Measurements from ENCODE around the gene CDH23. TPM values are rescaled to one million over a fixed set of nuclear protein-coding genes. Genes with fewer than 3 reads are reported as not detected.

CDH23 gene
- total RNA-seq, 1 donor from 2014 or later: 5.1 TPM

DNA sequence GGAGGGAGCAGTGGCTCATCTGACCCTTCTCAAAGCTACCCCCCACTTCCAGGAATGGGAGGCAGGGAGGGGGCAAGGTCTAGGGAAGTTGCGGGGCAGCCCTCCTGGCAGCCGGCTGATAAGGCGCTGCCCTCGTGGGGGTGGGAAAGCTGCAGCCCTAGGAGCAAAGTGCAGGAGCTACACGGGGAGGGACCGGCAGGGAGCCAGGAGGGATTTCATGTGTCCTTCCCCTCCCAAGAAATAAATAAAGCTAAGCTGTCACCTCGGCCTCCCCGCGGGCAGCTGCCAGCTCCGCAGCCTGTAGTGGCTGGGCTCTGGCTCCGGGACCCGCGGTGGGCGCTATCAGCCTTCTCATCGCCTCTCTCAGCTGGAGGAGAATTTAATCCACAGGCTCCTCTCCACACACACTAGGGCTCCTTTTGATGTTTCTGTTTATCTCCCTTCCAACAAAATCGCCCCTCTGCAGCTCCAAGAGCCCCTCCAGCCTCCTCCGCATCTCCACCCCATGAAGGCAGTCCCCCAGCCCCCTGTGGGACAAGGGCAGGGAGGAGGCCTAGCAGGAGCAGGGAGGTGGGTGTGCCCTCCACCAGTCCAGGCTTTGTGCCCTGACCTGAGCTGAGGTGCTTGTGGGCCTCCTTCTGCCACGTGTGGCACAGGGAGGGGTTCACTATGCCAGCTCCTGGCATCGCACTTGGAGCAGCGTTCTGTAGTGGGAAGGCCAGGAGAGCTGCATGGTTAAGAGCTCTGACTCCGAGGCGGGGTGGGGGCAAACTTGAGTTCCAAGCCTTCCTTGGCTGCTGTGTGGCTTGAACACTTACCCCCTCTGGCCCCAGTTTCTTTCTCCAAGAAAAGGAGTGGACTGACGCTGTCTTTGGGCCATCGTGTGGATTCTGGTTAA, 242.4 kb downstream of the CDH23 start:
- DNase-seq (ENCODE audit: low spot score): peak; percentile 80

DNA sequence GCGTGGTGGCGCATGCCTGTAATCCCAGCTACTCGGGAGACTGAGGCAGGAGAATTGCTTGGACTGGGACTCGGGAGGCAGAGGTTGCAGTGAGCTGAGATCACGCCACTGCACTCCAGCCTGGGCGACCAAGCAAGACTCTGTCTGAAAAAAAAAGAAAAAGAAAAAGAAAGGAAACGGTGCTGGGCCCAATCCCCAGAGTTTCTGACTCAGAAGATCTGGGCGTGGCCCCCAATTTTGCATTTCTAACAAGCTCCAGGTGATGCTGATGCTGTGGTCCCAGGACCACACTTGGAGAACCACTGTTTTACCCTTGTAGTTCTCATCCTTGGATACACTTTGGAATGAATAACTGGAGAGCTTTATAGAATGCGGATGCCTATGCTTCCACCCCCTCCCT, 243.9 kb downstream of the CDH23 start:
- DNase-seq (ENCODE audit: low spot score): no peak

DNA sequence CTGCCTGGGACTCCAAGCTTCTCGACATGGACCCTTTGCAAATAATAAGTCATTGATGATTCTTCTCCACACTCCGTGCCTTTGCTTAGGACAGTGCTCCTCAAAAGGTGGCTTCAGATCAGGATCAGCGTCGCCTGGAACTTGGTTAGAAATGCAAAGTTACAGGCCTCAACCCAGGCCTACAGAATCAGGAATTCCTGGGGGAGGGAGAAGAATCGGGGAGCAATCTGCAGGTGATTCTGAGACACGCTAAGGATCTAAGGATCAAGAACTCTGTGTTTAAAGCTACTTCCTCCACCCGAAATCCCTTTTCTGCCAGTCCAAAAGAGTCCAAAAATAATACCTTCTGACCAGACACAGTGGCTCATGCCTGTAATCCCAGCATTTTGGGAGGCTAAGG, 244.7 kb downstream of the CDH23 start:
- DNase-seq (ENCODE audit: low spot score): no peak

DNA sequence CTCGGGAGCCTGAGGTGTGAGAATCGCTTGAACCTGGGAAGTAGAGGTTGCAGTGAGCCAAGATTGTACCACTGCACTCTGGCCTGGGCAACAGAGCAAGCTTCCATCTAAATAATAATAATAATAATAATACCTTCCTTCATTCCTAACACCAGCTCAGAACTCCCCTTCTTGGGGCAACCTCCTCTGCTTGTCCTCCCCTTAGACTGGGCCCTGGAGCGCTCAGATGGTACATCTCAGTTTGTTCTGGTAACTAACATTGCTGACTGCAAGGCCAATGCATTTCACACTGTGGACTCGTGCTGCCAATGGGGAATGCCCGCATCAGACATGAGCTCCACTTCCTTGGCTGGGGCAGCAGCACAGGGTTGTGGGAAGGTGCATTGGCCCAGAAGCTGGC, 245.3 kb downstream of the CDH23 start:
- no peak for DNase-seq (ENCODE audit: low spot score)

DNA sequence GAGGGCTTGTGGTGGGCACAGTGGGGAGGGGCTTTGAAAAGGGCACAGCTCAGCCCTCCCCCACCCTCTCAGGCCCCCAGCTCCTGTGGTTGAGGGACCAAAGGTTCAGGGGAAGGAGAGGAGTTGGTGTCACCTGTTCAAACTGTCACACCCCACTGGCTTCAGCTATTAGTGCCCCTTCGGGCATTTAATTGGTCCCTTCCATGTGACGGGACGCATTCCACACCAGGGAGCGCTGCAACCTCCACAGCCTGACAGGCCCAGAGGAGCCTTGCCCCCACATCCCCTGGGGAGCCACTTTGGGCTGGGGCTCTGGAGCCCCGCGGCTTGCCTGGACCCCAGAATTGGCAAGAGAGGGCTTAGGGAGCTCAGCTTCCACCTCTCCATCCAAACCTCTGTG, 247.2 kb downstream of the CDH23 start:
- no peak for DNase-seq (ENCODE audit: low spot score)

DNA sequence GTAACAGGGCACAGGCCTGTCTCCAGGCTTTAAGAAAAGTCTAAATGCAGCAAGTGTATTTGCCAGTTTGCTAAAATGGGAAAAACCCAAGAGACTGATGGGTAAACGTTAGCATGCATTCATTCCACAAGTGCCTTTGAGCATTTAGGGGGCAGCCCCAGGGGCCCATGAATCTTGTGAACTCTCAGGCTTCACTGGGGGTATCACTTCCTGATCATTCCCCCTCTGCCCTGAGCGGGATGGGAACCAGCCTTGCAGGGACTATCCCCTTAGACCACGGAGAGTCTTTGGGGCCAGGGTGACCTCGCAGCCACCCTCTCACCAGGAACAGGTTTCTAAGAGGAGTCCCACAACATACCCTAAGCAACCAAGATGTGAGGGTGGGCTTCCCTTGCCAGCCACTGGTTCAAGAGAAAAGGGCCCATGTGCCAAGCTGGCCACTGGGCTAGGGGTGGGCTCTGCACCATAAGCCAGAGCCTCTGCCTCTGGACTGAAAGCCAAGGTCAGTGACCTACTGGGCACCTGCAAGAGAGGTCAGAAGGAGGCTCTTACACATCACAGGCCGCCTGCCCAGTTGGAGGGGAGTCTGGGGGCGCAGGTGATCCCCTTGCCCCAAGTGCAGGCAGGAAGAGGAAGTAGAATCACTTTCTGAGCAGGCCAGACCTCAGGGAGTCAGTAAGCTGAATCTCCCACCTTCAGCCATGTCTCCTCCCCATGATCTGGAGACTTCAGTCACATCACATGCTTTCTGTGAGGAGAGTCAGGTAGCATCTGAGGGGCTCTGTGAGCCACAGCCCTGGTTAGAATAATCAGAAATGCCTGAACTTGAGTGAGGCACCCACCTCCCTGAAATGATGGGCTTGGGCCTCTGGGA, 247.8 kb downstream of the CDH23 start:
- no peak for DNase-seq (ENCODE audit: low spot score)

DNA sequence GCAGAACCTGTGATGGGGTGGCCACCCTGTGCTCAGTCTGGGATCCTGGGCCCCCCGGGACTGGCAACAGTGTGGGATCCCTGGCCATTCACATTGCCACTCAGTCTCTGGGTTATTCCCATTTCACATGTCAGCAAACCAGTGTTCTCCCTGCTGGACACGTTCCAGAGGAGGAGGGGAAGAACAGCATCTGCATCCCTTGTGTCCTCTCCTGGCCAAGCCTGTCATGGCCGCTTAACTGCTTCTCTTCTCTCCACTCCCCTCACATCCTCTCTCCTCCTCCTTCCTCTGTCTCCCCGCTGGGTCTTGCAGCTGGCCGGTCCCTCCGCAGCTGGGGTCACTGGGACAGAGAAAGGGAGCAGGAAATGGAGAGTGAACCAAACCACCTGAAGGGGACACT, 248.5 kb downstream of the CDH23 start:
- DNase-seq (ENCODE audit: low spot score): no peak

DNA sequence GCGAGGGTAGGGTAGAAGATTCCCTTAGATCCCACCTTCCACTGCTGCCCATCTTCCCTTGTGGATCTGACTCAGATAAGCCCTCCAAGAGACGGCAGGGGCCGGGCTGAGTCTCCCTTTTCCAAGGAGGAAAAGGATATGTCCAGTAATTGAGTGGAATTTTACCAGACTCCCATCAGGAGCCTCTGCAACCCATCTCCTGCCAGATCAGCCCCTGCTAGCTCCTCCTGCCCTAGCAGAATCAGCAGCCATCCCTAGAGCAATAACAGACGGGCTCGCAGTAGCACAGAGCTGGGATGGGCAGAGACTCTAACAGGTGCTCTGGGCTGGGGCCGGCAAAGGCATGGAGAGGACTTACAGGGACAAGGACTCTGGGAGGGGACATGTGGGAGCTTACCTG, 249.3 kb downstream of the CDH23 start:
- no peak for DNase-seq (ENCODE audit: low spot score)

DNA sequence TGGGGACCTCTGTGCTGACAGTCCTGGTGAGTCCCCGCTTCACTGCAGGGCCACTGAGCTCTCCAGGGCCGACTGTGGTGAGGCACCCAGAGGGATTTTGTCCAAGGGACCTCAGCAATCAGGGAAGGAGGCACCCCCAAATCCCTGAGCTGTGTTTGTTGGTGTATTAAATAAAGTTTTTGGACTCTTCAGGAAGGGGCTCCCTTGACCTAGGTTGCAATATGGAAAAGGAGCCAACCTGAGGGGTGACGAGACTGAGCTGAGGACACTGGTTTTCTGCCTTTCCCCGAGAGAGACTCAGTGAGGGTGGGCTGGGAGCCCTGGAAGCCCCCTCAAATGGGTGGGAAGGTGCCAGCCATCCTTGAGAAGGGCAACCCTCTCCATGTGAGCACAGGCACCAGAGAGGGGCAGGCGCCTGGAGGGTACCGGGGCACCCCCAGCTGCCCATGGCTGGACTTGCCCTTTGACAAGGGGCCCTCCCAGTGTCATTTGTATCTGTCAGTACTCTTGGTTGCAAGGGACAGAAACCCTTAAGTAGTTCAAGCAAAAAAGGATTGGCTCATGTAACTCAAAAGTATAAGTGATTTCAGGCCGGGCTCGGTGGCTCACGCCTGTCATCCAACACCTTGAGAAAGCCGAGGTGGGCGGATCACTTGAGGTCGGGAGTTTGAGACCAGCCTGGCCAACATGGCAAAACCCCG, 250.0 kb downstream of the CDH23 start:
- no peak for DNase-seq (ENCODE audit: low spot score)

DNA sequence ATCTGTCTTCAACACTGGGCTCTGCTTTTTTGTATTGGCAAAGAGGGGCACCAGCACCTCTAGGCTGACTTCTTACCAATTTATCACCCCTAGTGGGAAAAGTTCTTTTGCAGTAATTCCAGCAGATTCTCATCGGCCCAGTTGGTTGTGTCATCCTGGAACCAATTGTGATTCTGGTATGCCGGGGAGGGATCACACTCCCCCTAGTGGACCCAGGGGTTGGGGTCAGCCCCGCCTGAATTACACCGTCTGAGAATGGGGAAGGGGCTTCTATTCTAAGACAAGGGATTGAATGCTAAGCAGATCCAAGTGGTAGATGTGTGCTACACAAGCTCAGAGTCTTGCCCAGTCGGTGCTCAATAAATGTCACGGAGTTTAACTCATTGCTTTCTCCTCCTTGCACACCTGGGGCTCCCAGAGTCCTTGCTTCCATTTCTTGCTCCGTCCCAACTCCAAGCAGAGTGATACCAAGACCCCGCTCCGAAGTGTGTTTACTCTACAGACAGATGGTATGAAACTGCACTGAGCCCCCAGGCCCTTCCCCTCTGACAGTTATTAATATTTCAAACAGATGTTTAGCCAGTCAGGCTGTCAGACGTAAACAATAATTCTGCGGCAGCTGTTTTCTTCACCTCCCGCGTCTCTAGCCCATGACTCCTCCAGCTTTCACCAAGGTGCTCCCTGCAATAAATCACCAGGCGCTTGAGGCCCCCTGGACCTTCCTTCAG, 251.0 kb downstream of the CDH23 start:
- no peak for DNase-seq (ENCODE audit: low spot score)

DNA sequence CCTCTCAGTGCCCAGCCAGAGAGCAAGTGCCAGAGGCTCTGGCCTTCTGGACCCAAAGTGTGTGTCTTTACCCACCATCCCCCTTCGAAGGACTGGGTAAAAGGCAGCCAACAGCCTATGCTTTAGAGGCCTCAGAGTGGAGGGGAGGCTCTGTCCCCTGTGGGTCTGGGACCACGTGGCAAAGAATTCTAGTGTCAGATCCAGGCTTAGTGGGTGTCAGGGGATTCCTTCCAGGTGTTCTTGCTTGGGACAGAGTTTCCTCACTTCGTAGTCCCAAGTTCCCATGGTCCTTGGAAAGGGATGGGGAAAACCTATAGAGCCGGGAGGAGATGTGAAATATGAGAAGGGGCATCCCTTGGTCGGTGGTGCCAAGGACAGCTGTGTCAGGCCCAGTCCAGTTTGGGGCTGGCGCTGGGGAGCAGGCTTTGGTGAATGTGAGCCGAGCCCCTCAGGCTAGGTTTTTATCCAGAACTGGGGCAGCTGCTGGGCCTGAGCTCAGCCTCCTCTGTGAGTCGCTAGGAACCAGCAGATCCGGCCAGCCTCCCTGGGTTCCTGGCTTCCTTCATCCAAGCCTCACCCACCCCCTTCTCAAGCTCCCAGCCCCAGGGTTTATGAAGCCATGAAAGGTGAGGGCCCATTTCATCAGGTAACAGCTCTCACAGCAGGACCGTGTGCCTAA, 251.7 kb downstream of the CDH23 start:
- DNase-seq (ENCODE audit: low spot score): no peak

DNA sequence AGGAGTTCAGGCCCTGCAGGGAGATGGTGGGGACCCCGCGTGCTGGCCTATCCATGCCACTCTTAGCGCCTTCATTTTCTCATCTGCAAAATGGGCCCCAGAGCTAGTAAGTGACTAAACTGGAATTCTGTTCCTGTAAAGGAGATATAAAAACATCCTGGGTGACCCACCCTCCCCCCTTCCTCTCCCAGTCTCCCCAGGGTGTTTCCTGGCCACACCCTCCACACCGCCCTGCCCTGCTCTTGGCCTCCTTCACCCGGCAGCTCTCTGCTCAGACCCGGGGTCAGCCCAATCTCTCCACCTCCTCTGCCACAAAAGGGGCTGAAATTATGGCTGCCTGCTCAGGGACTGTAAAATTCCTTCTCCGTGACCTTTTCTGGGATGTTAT, 252.2 kb downstream of the CDH23 start:
- no peak for DNase-seq (ENCODE audit: low spot score)

DNA sequence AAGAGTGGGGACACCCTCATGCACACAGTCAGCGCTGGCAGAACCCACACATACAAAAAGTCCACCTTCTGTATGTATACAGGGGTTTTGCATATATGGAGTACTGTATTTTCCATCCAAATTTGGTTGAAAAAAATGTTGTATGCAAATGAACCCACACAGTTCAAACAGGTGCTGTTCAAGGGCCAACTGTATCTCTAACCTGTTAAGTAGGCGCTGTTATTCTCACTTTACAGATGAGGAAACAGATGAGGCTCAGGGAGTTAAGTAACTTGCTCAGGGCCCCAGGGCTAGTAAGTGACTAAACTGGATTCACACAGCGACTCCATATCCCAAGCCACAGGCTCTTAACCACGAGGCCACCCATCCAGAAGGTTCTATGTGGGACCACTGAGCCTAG, 252.9 kb downstream of the CDH23 start:
- DNase-seq (ENCODE audit: low spot score): no peak

DNA sequence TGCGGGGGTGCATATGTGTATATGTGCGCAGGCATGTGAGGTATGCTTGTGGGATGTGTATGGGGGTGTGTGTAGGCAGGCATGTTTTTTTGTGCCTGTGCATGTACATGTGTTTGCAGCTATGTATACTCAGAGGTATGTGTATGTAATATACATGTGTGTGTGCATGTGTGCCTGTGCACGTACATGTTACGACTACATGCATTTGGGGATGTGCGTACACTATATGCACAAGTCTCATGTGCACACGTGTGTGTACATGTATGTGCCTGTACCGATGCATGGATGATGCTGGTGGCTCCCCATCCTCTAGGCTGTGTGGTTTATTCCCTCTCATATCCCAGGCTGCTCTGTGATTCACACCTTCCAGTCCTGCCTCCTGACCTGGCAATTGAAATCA, 253.7 kb downstream of the CDH23 start:
- no peak for DNase-seq (ENCODE audit: low spot score)

DNA sequence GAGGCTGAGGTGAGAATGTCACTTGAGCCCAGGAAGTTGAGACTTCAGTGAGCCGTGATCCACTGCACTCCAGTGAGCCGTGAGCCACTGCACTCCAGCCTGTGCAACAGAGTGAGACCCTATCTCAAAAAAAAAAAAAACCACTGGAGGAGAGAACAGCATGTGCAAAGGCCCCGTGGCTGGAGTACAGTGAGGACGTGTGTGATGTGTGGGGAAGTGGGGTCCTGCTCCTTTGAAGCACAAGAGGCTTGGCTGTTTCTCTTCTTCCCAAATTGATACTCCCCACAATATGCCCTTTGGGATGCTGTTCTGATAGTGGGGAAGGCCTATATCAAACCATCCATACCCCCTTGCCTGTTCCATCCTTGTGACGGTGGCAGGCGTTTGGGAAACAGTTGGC, 254.7 kb downstream of the CDH23 start:
- DNase-seq (ENCODE audit: low spot score): no peak

DNA sequence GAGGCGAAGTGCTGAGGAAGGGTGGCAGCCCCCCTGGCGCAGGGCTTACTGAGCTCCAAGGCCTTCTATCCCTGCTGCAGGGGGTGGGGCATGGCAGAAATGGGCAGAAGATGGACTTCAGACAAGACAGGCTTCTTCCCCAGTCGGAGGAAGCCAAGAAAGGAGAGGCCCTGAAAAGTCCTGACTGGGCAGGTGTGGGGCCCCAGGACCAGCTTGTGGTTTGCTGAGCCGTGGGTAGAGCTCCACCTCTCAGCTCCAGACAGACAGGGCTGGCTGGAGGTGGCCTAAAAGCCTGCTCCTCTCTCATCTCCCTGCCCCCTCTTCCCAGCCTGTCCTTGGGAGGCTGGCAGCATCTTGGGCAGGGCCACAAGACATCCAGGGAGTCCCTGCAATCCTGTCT, 255.2 kb downstream of the CDH23 start:
- DNase-seq (ENCODE audit: low spot score): no peak

DNA sequence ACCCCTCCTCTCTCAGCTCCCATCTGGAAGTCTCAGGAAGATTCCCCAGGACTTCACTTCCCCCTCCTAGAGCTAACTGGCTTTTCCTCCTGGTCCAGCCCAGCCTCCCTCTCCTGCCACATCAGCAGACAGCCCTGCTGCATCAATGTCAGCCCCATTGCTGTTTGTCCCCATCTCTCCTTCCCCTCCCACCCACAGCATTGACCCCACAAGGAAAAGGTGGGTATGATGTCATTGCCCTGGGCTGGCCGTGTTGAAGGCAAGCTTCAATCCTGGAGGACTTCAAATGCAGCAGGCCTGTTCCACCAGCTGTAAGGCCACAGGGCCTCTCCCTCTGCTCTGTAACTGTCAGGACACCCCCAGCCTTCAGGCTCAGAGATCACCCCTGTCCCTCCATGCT, 256.3 kb downstream of the CDH23 start:
- DNase-seq (ENCODE audit: low spot score): no peak

DNA sequence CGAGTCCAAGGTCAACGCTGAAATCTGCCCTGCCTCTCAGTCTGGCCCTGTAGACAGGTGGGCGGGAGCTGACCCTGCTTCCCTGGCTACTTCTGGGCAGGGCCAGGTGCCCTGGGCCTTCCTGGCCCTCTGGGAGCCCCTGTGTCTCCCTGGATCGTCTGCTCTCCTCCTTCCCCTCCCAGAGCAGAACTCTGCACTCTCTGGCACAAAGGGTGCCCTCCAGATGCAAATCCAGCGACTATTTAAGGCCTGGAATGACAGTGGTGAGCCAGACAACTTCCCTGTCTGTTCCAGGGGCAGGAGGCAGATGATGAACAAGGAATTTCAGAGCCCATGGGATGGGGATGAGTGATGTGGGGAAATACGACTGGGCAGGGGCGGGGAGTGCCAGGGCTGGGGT, 259.5 kb downstream of the CDH23 start:
- DNase-seq (ENCODE audit: low spot score): no peak

DNA sequence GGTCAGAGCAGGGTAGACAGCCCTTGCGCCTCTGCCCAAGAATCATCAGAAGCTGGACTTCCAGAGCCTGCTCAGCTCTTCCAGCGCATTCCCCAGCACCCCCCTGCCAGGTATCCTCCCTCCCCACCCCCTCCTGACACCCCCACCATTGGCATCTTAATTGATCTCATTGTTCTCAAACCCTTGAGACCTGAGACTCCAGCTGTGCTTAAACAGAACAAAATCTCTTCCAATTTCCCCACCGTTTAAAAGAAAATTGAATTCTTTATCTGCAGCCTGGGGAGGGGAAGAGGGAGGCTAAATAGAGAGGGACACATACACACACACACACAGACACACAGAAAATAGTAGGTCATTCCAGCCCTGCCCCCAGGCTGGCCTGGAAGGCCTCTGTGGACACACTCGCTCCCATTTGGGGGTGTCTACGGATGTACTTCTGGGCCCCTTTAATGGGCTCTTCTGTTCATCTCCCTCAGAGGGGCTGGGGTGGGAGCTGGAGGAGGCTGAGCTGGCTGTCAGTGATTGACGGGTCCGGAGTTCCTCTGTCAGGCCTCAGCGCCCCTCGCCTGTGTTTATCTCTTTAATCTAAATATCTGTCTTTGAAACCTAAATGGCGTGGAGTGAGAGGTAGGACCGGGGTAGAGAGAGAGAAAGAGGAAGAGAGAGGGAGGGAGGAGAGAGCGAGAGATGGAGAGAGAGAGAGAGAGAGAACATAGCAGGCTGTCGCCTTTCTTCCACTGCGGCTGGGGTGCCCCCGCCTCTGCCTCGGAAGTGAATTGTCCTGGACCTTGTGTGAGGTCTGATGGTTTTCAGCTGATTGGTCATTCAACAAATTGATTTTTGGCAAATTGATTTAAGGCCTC, 261.1 kb downstream of the CDH23 start:
- no peak for DNase-seq (ENCODE audit: low spot score)

DNA sequence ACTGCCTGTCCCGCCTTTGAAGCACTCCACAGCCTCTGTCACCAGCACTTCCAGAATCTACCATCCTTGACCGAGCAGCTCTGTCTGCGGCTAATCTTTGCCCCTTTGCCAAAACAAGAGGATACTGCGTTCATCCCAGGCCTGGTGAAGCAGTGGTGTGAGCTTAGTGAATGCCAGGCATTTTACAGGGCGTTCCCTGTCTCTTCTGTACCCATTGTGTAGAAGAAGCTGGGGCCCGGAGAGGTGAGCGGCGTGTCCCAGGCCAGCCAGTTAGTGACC, 261.7 kb downstream of the CDH23 start:
- no peak for DNase-seq (ENCODE audit: low spot score)

Data from mucosa of gallbladder (tissue), 1 donor.